ENCODE measurements around the gene LRMDA.

LRMDA gene

GRCh38 chr10:75782463-75783248 lies 351.2 kb downstream of the LRMDA start:
- in situ Hi-C loops (cut with MboI; ENCODE audit: low sequenced_read_pairs), result no loop called here

GRCh38 chr10:75788394-75789205 lies 357.2 kb downstream of the LRMDA start:
- in situ Hi-C loops (cut with MboI; ENCODE audit: low sequenced_read_pairs), result no loop called here

DNA sequence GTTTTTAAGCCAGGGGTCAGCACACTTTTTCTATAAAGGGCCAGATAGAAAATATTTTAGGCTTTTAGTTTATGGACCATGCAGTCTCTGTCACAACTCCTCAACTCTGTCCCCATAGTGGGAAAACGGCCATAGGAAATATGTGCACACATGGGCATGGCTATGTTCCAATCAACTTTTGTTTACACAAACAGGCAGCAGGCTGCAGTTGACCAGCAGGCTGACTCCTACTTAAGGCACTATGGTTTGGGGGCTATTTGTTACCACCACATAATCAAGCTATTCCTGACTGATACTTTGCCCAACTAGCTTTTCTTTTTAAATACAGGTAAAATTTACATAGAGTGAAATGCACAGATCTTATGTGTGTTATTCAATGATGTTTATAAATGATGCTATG lies 362.4 kb downstream of the LRMDA start:
- in situ Hi-C loops (cut with MboI; ENCODE audit: low sequenced_read_pairs), result no loop called here

DNA sequence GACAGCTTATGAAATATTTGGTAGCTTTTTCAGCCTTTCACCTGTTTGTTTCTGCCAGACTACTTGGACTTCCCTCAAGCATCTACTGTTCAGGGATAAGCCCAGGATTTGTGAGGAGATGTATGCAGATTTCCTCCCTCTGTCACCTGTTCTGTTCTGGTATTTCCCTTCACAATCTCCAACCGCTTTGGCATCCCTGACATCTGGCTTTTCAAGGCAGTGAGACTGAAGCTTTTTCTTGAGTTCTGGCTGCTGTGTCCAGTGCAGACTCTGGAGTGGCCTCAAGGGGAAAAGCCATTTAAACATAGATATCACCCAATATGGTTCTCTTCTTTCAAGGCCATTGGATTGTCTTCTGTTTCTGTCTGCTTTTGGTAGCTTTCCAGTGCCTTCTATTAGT lies 369.7 kb downstream of the LRMDA start:
- in situ Hi-C loops (cut with MboI; ENCODE audit: low sequenced_read_pairs), result no loop called here

DNA sequence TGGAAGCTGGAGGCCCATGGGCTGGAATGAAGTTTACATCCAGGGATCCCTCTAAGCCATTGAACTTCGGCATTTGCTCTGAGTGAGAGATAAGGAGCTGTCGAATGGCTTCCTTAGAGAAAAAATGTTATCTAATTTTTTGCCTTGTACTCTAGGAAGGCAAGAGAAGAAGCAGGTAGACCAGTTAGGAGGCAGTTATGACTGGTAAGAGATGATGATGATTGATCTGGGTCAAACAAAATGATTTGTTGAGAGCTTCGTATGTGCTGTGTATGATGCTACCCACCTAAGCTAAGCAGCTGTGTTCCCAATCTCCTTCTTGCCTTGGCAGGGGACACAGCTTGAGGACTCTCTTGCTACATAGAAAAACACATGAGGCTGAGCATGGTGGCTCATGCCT lies 370.2 kb downstream of the LRMDA start:
- in situ Hi-C loops (cut with MboI; ENCODE audit: low sequenced_read_pairs), result no loop called here

- in situ Hi-C loops (cut with MboI; ENCODE audit: low sequenced_read_pairs), result no loop called here
Measured at GRCh38 chr10:75803121-75803520, 371.7 kb downstream of the LRMDA start.

- in situ Hi-C loops (cut with MboI; ENCODE audit: low sequenced_read_pairs), result no loop called here
Measured at GRCh38 chr10:75803816-75804552, 372.6 kb downstream of the LRMDA start.

- in situ Hi-C loops (cut with MboI; ENCODE audit: low sequenced_read_pairs), result no loop called here
Measured at GRCh38 chr10:75806186-75806585, 374.8 kb downstream of the LRMDA start.

GRCh38 chr10:75807456-75807855 lies 376.0 kb downstream of the LRMDA start:
- in situ Hi-C loops (cut with MboI; ENCODE audit: low sequenced_read_pairs), result no loop called here

DNA sequence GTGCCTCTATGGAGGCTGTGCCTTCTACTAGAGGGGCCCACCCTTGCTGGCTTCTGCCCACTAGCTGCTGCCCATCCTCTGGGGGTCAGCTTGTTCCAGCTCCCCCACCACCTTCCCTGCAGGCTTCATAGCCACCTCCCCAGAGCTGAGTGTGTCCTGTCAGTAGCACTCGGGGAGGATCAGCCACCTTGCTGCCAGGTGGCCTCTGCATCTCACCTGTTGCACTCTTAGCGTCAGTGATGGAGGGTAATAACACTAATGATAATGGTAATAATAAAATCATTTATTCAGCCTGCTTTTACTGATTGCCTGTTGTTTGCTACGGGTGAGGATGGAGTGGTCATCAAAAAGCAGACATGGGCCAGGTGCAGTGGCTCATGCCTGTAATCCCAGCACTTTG lies 377.6 kb downstream of the LRMDA start:
- in situ Hi-C loops (cut with MboI; ENCODE audit: low sequenced_read_pairs), result no loop called here

DNA sequence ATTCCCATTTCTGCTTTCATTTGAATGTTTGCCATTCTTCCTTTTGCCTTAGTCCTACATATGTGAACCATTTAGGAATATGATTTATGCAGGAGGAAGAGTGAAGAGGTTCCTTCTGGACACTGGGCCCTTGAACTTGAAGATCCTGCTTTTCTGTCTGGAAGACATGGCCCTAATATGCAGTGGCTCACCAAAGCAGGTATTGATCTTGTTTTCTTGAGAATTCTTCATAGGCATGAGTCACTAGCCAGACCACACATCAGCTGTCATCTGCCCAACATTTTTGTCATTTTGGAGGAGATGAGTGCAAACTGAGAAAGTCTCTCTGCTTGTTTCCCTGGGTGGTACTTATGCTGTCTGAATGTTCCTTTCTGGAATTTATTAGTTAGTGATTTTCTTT lies 382.6 kb downstream of the LRMDA start:
- in situ Hi-C loops (cut with MboI; ENCODE audit: low sequenced_read_pairs), result no loop called here

DNA sequence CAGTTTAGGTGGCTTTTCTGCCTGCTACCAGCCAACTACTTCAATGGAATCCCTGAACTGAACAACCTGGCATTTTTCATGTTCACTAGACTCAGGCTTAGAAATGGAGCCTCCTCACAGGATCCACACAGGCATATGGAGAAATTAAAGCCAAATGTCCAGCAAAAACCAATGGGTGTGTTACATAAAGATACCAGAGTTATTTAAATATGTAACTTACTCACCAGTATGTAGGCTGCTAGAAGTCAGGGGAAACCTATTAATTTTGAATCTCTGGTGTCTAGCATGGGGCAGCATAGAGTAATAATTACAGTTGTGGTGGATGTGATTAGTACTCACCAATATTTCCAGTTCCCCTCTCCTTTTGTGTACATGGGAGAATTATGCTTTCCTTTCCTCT lies 383.6 kb downstream of the LRMDA start:
- in situ Hi-C loops (cut with MboI; ENCODE audit: low sequenced_read_pairs), result no loop called here

- in situ Hi-C loops (cut with MboI; ENCODE audit: low sequenced_read_pairs), result no loop called here
Measured at GRCh38 chr10:75817198-75817597, 385.8 kb downstream of the LRMDA start.

DNA sequence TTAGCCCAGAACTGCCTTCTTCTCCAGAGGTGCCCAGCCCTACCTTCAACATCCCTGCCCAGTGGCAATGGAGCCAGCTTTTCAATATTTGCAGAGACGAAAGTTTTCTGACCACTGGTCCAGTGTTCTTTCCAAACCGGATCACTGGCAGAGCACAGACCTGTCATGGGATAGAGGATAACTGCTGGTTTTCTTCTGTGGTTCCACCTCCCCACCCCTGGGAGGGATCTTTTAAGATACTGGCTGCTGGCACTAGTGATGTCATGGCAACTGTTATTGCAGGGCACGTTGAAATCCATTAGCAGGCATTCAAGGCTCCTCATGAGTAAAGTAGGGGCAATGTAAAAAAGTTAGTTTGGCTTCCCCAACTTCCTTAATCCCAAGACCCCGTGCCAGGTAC lies 387.1 kb downstream of the LRMDA start:
- in situ Hi-C loops (cut with MboI; ENCODE audit: low sequenced_read_pairs), result no loop called here

- in situ Hi-C loops (cut with MboI; ENCODE audit: low sequenced_read_pairs), result no loop called here
Measured at GRCh38 chr10:75825235-75825634, 393.8 kb downstream of the LRMDA start.

- in situ Hi-C loops (cut with MboI; ENCODE audit: low sequenced_read_pairs), result no loop called here
Measured at GRCh38 chr10:75825661-75826060, 394.2 kb downstream of the LRMDA start.

DNA sequence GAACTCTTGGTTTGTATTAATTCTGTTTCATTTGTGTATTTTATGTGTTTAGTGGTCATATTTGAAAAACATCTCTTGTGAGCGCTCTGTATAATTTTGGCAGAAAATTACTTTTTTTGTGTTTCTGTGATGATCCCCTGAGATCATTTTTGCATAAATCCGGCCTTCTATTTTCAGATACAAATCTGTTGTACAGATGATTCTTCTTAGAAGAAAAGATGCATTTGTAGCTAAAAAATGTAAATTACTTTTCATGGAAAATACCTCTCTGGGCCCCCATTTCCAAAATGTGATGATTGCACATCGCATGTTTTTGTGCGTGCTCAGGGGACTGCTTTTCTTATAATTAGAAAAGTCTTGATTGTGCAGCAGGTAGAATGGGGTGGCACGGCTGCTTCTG lies 395.4 kb downstream of the LRMDA start:
- in situ Hi-C loops (cut with MboI; ENCODE audit: low sequenced_read_pairs), result no loop called here

DNA sequence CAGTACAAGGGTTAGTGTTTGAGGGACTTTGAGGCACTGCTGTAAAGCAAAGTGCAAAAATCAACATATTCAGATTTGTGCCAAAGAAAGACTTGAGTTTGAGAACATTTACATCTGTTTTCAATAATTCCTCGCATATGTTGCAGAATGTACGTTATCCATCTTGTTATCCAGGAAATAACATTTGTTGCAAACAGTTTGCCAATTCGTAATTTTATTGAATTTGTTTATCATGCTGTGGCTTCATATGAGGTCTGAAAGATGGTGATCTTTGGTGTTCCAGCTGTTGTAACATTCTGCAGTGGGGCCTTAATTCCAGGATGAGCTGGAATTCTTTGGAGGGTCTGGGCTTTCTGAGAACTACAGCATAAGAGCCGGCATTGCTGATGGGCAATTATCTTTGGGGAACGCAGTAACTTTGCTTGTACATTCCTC lies 396.2 kb downstream of the LRMDA start:
- in situ Hi-C loops (cut with MboI; ENCODE audit: low sequenced_read_pairs), result no loop called here

DNA sequence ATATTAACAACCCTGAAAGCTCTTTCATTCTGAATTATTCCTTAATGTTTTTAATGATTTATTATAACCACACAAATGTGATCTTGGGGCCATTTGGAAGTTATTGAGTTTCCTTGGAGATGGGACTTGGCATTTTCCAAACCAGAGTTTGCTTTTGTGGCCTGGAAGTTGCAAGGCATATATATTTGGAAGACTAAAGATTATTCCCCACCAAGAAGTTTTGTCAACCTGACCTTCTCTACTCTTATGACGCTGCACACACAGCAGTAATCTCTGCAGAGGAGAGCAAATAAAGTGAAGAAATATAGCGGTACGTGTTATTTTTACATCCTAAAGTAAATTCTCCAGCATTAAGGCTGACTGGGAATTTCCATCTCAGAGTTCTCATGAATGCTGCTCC lies 397.0 kb downstream of the LRMDA start:
- in situ Hi-C loops (cut with MboI; ENCODE audit: low sequenced_read_pairs), result no loop called here

DNA sequence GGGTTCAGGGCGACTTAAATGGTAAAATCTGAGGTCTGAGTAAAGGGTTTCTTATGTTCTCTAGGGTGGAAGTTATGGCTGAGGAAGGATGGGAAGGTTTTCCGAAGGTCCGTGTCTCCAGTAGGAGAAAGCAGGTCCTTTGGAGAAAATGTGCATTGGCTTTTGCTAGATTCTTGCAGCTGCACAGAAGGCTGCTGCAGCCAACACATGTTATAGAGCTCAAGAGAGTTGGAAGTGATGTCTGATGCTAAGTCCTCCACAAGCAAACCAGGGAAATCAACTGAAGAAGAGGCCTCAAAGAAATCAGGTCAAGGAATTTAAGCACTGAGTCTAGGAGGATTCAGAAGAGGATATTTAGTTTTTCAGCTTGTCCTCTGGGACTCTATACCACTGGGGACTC lies 404.6 kb downstream of the LRMDA start:
- in situ Hi-C loops (cut with MboI; ENCODE audit: low sequenced_read_pairs), result no loop called here

DNA sequence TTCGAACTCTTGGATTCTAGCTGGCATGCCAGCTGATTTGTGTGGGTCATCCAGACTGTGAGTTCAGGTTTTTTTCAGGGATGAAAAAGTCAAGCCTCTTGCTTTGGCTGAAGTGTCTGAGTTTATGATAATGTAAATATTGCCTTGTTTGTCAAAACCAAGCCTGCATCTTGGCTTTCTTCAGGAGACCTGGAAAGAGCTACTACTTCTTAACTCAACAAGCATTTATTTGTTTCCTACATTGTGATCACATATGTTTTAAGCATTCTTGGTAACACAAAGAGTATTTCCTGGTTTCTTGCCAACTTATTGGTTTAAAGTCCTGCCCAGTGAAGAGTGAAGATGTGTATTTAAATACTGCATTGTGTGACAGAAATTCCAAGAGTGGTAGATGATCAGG lies 407.1 kb downstream of the LRMDA start:
- in situ Hi-C loops (cut with MboI; ENCODE audit: low sequenced_read_pairs), result no loop called here

DNA sequence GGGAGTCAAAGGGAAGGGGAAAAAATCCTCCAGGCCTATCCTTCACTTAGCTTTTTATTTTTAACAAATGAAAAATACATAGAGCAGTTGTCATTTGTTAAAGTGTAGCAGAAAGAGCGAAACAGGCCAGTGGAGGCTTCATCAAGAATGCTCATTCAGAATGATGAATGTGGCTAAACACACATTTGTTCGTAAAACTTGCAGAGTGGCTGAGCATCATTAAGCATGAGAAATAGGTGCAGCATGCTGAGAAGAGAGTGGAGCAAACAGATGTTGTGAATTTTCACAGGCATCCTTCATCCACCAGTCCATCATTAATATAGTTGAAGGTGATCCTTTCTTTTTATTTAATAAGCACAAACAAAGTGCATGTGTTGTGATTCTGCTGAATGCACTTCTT lies 407.6 kb downstream of the LRMDA start:
- in situ Hi-C loops (cut with MboI; ENCODE audit: low sequenced_read_pairs), result no loop called here

Measured in HL-60/S4 treated with retinoic acid at 250 ng/mL for 4 days and 3 days (cell line).